ENCODE data around the gene CDK19. TPM values are rescaled to one million over a fixed set of nuclear protein-coding genes. Genes with fewer than 3 reads are reported as not detected.
"Not testable (repeated sequence)": the region's sequence is repeated elsewhere in the genome, so short reads cannot be mapped to it uniquely, and the experiment has no call there.

CDK19 gene
- total RNA-seq, 1 donor = 15.6 TPM

- Histone ChIP-seq H3K27ac (ENCODE audit: low read depth, low read length) (no peak overlapping the region), H3K4me2 (ENCODE audit: insufficient read depth, low read length) (no peak overlapping the region), H3K27me3 (ENCODE audit: insufficient read depth, low read length) (no peaks in the 10 kb centered on the region), H3K36me3 (ENCODE audit: insufficient read depth, low read length) (no peaks in the 10 kb centered on the region), H3K79me2 (ENCODE audit: insufficient read depth, low read length) (no peaks in the 10 kb centered on the region), H3K4me1 (ENCODE audit: insufficient read depth, low read length) (no peaks in the 10 kb centered on the region), H4K20me1 (ENCODE audit: insufficient read depth, low read length) (no peaks in the 10 kb centered on the region), H3K4me3 (ENCODE audit: insufficient read depth, low read length) (no peak overlapping the region), H2AFZ (ENCODE audit: low read length) (no peak overlapping the region), H3K9me3 (ENCODE audit: low read depth, low read length) (no peaks in the 10 kb centered on the region)
- DNase-seq (ENCODE audit: insufficient read length, low spot score, missing footprints) = no peak
- no peak for TF ChIP-seq CTCF (IDR thresholded peaks at IDR 0.05; ENCODE audit: extremely low read depth, low read depth, low read length)
These were observed 45.3 kb downstream of the CDK19 start for GRCh38 chr6:110769923-110770322.

GRCh38 chr6:110768057-110768456, 47.2 kb downstream of the CDK19 start:
- no peaks in the 10 kb centered on the region for H3K9me3 ChIP-seq (ENCODE audit: low read depth, low read length)
- H2AFZ ChIP-seq (ENCODE audit: low read length) = no peak overlapping the region
- TF ChIP-seq CTCF (IDR thresholded peaks at IDR 0.05; ENCODE audit: extremely low read depth, low read depth, low read length) = no peak
- no peak overlapping the region for H3K4me3 ChIP-seq (ENCODE audit: insufficient read depth, low read length)
- H3K4me1 ChIP-seq (ENCODE audit: insufficient read depth, low read length) = no peaks in the 10 kb centered on the region
- no peak overlapping the region for H3K27ac ChIP-seq (ENCODE audit: low read depth, low read length)
- H3K27me3 ChIP-seq (ENCODE audit: insufficient read depth, low read length) = no peaks in the 10 kb centered on the region
- no peak overlapping the region for H3K4me2 ChIP-seq (ENCODE audit: insufficient read depth, low read length)
- no peaks in the 10 kb centered on the region for H3K79me2 ChIP-seq (ENCODE audit: insufficient read depth, low read length)
- no peaks in the 10 kb centered on the region for H3K36me3 ChIP-seq (ENCODE audit: insufficient read depth, low read length)
- DNase-seq (ENCODE audit: insufficient read length, low spot score, missing footprints) = no peak
- no peaks in the 10 kb centered on the region for H4K20me1 ChIP-seq (ENCODE audit: insufficient read depth, low read length)

GRCh38 chr6:110761371-110761770, 53.9 kb downstream of the CDK19 start:
- DNase-seq (ENCODE audit: insufficient read length, low spot score, missing footprints) = no peak
- no peak overlapping the region for H3K27ac ChIP-seq (ENCODE audit: low read depth, low read length)
- H4K20me1 ChIP-seq (ENCODE audit: insufficient read depth, low read length) = peaks cover 2% of the 10 kb centered on the region
- no peak overlapping the region for H3K4me3 ChIP-seq (ENCODE audit: insufficient read depth, low read length)
- H3K36me3 ChIP-seq (ENCODE audit: insufficient read depth, low read length) = no peaks in the 10 kb centered on the region
- H3K9me3 ChIP-seq (ENCODE audit: low read depth, low read length) = no peaks in the 10 kb centered on the region
- H3K4me2 ChIP-seq (ENCODE audit: insufficient read depth, low read length) = no peak overlapping the region
- H3K79me2 ChIP-seq (ENCODE audit: insufficient read depth, low read length) = no peaks in the 10 kb centered on the region
- TF ChIP-seq CTCF (IDR thresholded peaks at IDR 0.05; ENCODE audit: extremely low read depth, low read depth, low read length) = no peak
- no peaks in the 10 kb centered on the region for H3K4me1 ChIP-seq (ENCODE audit: insufficient read depth, low read length)
- no peaks in the 10 kb centered on the region for H3K27me3 ChIP-seq (ENCODE audit: insufficient read depth, low read length)
- H2AFZ ChIP-seq (ENCODE audit: low read length) = no peak overlapping the region

GRCh38 chr6:110760589-110760988, 54.7 kb downstream of the CDK19 start:
- no peaks in the 10 kb centered on the region for H3K36me3 ChIP-seq (ENCODE audit: insufficient read depth, low read length)
- DNase-seq (ENCODE audit: insufficient read length, low spot score, missing footprints) = no peak
- peaks cover 2% of the 10 kb centered on the region for H4K20me1 ChIP-seq (ENCODE audit: insufficient read depth, low read length)
- TF ChIP-seq CTCF (IDR thresholded peaks at IDR 0.05; ENCODE audit: extremely low read depth, low read depth, low read length) = no peak
- H3K27ac ChIP-seq (ENCODE audit: low read depth, low read length) = no peak overlapping the region
- no peaks in the 10 kb centered on the region for H3K27me3 ChIP-seq (ENCODE audit: insufficient read depth, low read length)
- H3K4me2 ChIP-seq (ENCODE audit: insufficient read depth, low read length) = no peak overlapping the region
- no peaks in the 10 kb centered on the region for H3K79me2 ChIP-seq (ENCODE audit: insufficient read depth, low read length)
- no peak overlapping the region for H2AFZ ChIP-seq (ENCODE audit: low read length)
- no peaks in the 10 kb centered on the region for H3K9me3 ChIP-seq (ENCODE audit: low read depth, low read length)
- no peak overlapping the region for H3K4me3 ChIP-seq (ENCODE audit: insufficient read depth, low read length)
- no peaks in the 10 kb centered on the region for H3K4me1 ChIP-seq (ENCODE audit: insufficient read depth, low read length)

GRCh38 chr6:110760098-110760497, 55.2 kb downstream of the CDK19 start:
- DNase-seq (ENCODE audit: insufficient read length, low spot score, missing footprints); H2AFZ ChIP-seq (ENCODE audit: low read length); H3K27ac ChIP-seq (ENCODE audit: low read depth, low read length); H3K9me3 ChIP-seq (ENCODE audit: low read depth, low read length); H3K27me3 ChIP-seq (ENCODE audit: insufficient read depth, low read length); H4K20me1 ChIP-seq (ENCODE audit: insufficient read depth, low read length); H3K36me3 ChIP-seq (ENCODE audit: insufficient read depth, low read length); H3K4me1 ChIP-seq (ENCODE audit: insufficient read depth, low read length); H3K4me3 ChIP-seq (ENCODE audit: insufficient read depth, low read length); H3K79me2 ChIP-seq (ENCODE audit: insufficient read depth, low read length); H3K4me2 ChIP-seq (ENCODE audit: insufficient read depth, low read length): not testable (repeated sequence)
